Neural cell (in vitro differentiated cells): Measurements from ENCODE around the gene COL4A2. TPM values are rescaled to one million over a fixed set of nuclear protein-coding genes. Genes with fewer than 3 reads are reported as not detected.

Source experiments
- H2AFZ ChIP-seq: fragments of 200-600, 300-800 bp; sonication (generic), shearing (Covaris generic); 2 replicates; pipeline ENCODE4 v1.6.0; 2014; ENCODE audit warnings: low read depth, mild to moderate bottlenecking, antibody characterized with exemption, low read length, moderate library complexity
- H3F3A ChIP-seq: fragments of 200-600 bp; shearing (Covaris generic); 2 replicates; pipeline ENCODE4 v1.6.1; 2016; ENCODE audit warnings: mild to moderate bottlenecking, moderate library complexity, mixed read lengths, antibody characterized with exemption, low read length; ENCODE audit not compliant: insufficient read depth, poor library complexity, severe bottlenecking
- H3K27ac ChIP-seq: fragments of 200-600, 300-800 bp; sonication (generic), shearing (Covaris generic); 2 replicates; pipeline ENCODE4 v1.5.1; 2014; ENCODE audit warnings: mild to moderate bottlenecking, low read length, moderate library complexity
- H3K27me3 ChIP-seq: fragments of 300-800, 200-600 bp; sonication (generic), shearing (Covaris generic); 2 replicates; pipeline ENCODE4 v1.6.0; 2014; ENCODE audit warnings: mild to moderate bottlenecking, low read depth, low read length, moderate library complexity; ENCODE audit not compliant: insufficient read depth
- H3K36me3 ChIP-seq: fragments of 300-800, 200-600 bp; sonication (generic), shearing (Covaris generic); 2 replicates; pipeline ENCODE4 v1.5.1; 2014; ENCODE audit warnings: mild to moderate bottlenecking, antibody characterized with exemption, low read length, moderate library complexity; ENCODE audit not compliant: insufficient read depth
- H3K4me2 ChIP-seq: fragments of 300-800, 200-600 bp; sonication (generic), shearing (Covaris generic); 2 replicates; pipeline ENCODE4 v1.6.0; 2014; ENCODE audit warnings: mild to moderate bottlenecking, low read length
- H3K4me3 ChIP-seq: fragments of 300-800, 200-600 bp; sonication (generic), shearing (Covaris generic); 2 replicates; pipeline ENCODE4 v1.5.1; 2014; ENCODE audit warnings: mild to moderate bottlenecking, low read length, moderate library complexity
- H3K79me2 ChIP-seq: fragments of 200-600 bp; shearing (Covaris generic); replicated peaks from 2 replicates; pipeline ENCODE4 v1.6.0; 2014; ENCODE audit warnings: mild to moderate bottlenecking, low read length, moderate library complexity; ENCODE audit not compliant: insufficient read depth
- H3K9ac ChIP-seq: fragments of 300-800, 200-600 bp; sonication (generic), shearing (Covaris generic); 2 replicates; pipeline ENCODE4 v1.6.1; 2016; ENCODE audit warnings: mild to moderate bottlenecking, low read length, mixed read lengths
- H3K9me2 ChIP-seq: fragments of 200-600 bp; shearing (Covaris generic); 2 replicates; pipeline ENCODE4 v1.6.1; 2016; ENCODE audit warnings: mild to moderate bottlenecking, low read length, mixed read lengths; ENCODE audit not compliant: insufficient read depth
- H3K9me3 ChIP-seq: fragments of 200-600, 300-800 bp; sonication (generic), shearing (Covaris generic); 2 replicates; pipeline ENCODE4 v1.6.1; 2016; ENCODE audit warnings: mild to moderate bottlenecking, mixed run types, low read length, moderate library complexity, mixed read lengths
- H4K20me1 ChIP-seq: fragments of 200-600 bp; shearing (Covaris generic); 2 replicates; pipeline ENCODE4 v1.6.1; 2016; ENCODE audit warnings: mild to moderate bottlenecking, mixed run types; ENCODE audit not compliant: insufficient read depth
- EP300 ChIP-seq: fragments of 450-650 bp; conservative IDR thresholded peaks from 2 replicates; pipeline ENCODE4 v1.6.1; 2014; ENCODE audit warnings: antibody characterized with exemption, mild to moderate bottlenecking, moderate library complexity; ENCODE audit not compliant: poor library complexity, severe bottlenecking
- EZH2 ChIP-seq: fragments of 200-600, 300-800 bp; shearing (Covaris generic), sonication (generic); IDR thresholded peaks from 2 replicates; pipeline ENCODE4 v1.6.1; 2014; ENCODE audit warnings: antibody characterized with exemption, low read length, borderline replicate concordance, mild to moderate bottlenecking; ENCODE audit not compliant: insufficient read depth, poor library complexity, severe bottlenecking
- MXI1 ChIP-seq: fragments of 450-650 bp; conservative IDR thresholded peaks from 2 replicates; pipeline ENCODE4 v1.6.1; 2014; ENCODE audit warnings: antibody characterized with exemption, mild to moderate bottlenecking; ENCODE audit not compliant: poor library complexity, severe bottlenecking
- POLR2AphosphoS5 ChIP-seq: IDR thresholded peaks from 2 replicates; pipeline ENCODE4 v1.6.1; 2012
- RAD21 ChIP-seq: fragments of 450-650 bp; conservative IDR thresholded peaks from 2 replicates; pipeline ENCODE4 v1.6.1; 2014; ENCODE audit warnings: antibody characterized with exemption, mild to moderate bottlenecking, moderate library complexity
- SMC3 ChIP-seq: fragments of 450-650 bp; conservative IDR thresholded peaks from 2 replicates; pipeline ENCODE4 v1.6.1; 2014; ENCODE audit warnings: antibody characterized with exemption, mild to moderate bottlenecking, moderate library complexity; ENCODE audit not compliant: poor library complexity
- TAF1 ChIP-seq: IDR thresholded peaks from 2 replicates; pipeline ENCODE4 v1.6.1; 2012; ENCODE audit warnings: low read depth
- polyA plus RNA-seq: library from polyadenylated mRNA; depleted of rRNA; stranded (reverse); fragments of >200 nt; gene quantifications from 2 replicates; pipeline ENCODE4 v1.2.3, GENCODE V29; 2014
- TF ChIP-seq, protein P1 (sequence below): IDR thresholded peaks from 2 replicates; pipeline ENCODE4 v1.6.1; 2012; ENCODE audit warnings: borderline replicate concordance
- TF ChIP-seq, protein P2 (sequence below): fragments of 450-650 bp; IDR thresholded peaks from 2 replicates; pipeline ENCODE4 v1.5.1; 2014; ENCODE audit warnings: antibody characterized with exemption, mild to moderate bottlenecking, moderate library complexity; ENCODE audit not compliant: poor library complexity, severe bottlenecking

COL4A2 gene
- polyA plus RNA-seq, 1 donor from 2014 or later: 30.8 TPM

DNA sequence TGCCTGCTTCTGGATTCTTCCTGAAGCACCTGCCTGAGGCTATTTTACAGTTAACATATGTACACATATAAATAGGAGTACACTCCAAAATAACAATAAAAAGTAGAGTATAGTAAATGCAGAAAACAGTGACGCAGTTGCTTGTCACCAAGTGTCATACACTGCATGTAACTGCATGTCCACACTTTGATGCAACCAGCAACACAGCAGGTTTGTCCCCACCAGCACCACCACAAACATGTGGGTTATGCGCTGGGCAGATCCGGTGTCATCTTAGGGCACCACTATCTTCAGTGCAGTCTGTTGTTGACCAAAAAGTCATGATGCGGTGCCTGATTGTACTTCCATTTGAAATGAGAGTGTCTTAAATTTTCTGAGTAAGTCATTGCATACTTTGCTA, 51.3 kb downstream of the COL4A2 start:
- Histone ChIP-seq H4K20me1 (no peaks in the 10 kb centered on the region), H3K79me2 (no peaks in the 10 kb centered on the region), H3K9me3 (no peaks in the 10 kb centered on the region), H3K9ac (no peak overlapping the region), H2AFZ (no peak overlapping the region), H3K9me2 (no peaks in the 10 kb centered on the region), H3K4me3 (no peak overlapping the region), H3K4me2 (no peak overlapping the region), H3K27ac (no peak overlapping the region), H3K36me3 (no peaks in the 10 kb centered on the region), H3F3A (no peaks in the 10 kb centered on the region), H3K27me3 (no peaks in the 10 kb centered on the region)
- TF ChIP-seq EZH2 (no peak), TAF1 (no peak), RAD21 (no peak), EP300 (no peak), SMC3 (no peak), POLR2AphosphoS5 (no peak), MXI1 (no peak)
- TF ChIP-seq, protein P1, sequence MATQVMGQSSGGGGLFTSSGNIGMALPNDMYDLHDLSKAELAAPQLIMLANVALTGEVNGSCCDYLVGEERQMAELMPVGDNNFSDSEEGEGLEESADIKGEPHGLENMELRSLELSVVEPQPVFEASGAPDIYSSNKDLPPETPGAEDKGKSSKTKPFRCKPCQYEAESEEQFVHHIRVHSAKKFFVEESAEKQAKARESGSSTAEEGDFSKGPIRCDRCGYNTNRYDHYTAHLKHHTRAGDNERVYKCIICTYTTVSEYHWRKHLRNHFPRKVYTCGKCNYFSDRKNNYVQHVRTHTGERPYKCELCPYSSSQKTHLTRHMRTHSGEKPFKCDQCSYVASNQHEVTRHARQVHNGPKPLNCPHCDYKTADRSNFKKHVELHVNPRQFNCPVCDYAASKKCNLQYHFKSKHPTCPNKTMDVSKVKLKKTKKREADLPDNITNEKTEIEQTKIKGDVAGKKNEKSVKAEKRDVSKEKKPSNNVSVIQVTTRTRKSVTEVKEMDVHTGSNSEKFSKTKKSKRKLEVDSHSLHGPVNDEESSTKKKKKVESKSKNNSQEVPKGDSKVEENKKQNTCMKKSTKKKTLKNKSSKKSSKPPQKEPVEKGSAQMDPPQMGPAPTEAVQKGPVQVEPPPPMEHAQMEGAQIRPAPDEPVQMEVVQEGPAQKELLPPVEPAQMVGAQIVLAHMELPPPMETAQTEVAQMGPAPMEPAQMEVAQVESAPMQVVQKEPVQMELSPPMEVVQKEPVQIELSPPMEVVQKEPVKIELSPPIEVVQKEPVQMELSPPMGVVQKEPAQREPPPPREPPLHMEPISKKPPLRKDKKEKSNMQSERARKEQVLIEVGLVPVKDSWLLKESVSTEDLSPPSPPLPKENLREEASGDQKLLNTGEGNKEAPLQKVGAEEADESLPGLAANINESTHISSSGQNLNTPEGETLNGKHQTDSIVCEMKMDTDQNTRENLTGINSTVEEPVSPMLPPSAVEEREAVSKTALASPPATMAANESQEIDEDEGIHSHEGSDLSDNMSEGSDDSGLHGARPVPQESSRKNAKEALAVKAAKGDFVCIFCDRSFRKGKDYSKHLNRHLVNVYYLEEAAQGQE: no peak
- TF ChIP-seq, protein P2, sequence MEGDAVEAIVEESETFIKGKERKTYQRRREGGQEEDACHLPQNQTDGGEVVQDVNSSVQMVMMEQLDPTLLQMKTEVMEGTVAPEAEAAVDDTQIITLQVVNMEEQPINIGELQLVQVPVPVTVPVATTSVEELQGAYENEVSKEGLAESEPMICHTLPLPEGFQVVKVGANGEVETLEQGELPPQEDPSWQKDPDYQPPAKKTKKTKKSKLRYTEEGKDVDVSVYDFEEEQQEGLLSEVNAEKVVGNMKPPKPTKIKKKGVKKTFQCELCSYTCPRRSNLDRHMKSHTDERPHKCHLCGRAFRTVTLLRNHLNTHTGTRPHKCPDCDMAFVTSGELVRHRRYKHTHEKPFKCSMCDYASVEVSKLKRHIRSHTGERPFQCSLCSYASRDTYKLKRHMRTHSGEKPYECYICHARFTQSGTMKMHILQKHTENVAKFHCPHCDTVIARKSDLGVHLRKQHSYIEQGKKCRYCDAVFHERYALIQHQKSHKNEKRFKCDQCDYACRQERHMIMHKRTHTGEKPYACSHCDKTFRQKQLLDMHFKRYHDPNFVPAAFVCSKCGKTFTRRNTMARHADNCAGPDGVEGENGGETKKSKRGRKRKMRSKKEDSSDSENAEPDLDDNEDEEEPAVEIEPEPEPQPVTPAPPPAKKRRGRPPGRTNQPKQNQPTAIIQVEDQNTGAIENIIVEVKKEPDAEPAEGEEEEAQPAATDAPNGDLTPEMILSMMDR: no peak

DNA sequence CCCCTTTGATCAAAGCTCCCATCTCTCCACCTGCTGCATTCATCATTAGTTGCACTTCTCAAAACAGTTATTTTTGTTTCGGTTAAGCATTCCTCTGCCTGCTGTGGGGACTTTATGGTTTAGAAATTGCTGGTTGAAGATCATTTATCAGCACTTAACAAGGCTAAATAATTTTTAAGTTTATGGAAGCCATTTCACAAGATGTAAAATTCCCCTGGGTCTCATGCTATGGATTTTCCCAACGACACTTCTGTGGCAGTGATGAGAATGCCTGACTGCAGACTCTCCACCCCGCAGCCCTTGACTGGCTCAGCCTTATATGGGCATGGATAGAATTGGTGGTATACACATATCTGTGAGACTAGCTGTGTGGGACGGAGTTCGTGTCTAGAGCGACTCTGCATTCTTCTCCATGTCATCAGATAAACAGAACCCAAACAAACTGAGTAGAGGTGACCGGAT, 52.8 kb downstream of the COL4A2 start:
- H2AFZ ChIP-seq: no peak overlapping the region
- H3K4me3 ChIP-seq: no peak overlapping the region
- no peaks in the 10 kb centered on the region for H3K36me3 ChIP-seq
- TF ChIP-seq EP300: no peak
- H3K4me2 ChIP-seq: no peak overlapping the region
- no peaks in the 10 kb centered on the region for H3F3A ChIP-seq
- peak overlapping the region; percentile 30 for H3K27ac ChIP-seq
- no peaks in the 10 kb centered on the region for H3K79me2 ChIP-seq
- no peaks in the 10 kb centered on the region for H3K9me3 ChIP-seq
- H3K27me3 ChIP-seq: no peaks in the 10 kb centered on the region
- no peaks in the 10 kb centered on the region for H4K20me1 ChIP-seq
- H3K9ac ChIP-seq: no peak overlapping the region
- no peaks in the 10 kb centered on the region for H3K9me2 ChIP-seq

DNA sequence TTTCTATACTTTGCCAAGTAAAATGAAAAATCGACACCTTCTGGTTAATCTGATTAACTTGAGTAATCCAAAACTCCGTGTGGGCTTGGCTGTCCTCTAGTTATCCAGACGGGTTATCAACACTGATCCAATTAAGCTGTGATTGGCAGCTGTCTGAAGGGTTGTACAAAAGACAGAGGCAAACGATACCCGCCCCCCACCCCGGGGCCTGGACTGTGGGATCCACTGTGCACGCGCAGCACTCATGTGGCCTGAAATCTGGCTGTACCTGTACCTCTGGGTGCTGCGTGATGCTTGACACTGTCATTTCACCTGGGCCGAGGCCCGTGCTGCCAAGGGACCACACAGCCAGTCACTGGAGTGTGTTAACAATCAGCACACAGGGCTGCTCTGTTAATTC, 53.5 kb downstream of the COL4A2 start:
- Histone ChIP-seq H2AFZ (no peak overlapping the region), H3K9ac (no peak overlapping the region), H3K9me3 (no peaks in the 10 kb centered on the region), H3K4me2 (no peak overlapping the region), H3K4me3 (no peak overlapping the region), H3K27ac (no peak overlapping the region), H3K36me3 (no peaks in the 10 kb centered on the region), H4K20me1 (no peaks in the 10 kb centered on the region), H3K27me3 (no peaks in the 10 kb centered on the region), H3K9me2 (no peaks in the 10 kb centered on the region), H3F3A (no peaks in the 10 kb centered on the region), H3K79me2 (no peaks in the 10 kb centered on the region)
- TF ChIP-seq, protein P1: no peak
- TF ChIP-seq RAD21: no peak
- TF ChIP-seq EZH2: no peak
- TF ChIP-seq TAF1: no peak
- TF ChIP-seq, protein P2: no peak
